Measurements from ENCODE around the gene MT1X. TPM values are rescaled to one million over a fixed set of nuclear protein-coding genes. Genes with fewer than 3 reads are reported as not detected.

Gene MT1X
- polyA plus RNA-seq, 1 donor (not counting 4 experiments of a cell fraction or from before 2014, with no cell fraction given) = 58.3 TPM

DNA sequence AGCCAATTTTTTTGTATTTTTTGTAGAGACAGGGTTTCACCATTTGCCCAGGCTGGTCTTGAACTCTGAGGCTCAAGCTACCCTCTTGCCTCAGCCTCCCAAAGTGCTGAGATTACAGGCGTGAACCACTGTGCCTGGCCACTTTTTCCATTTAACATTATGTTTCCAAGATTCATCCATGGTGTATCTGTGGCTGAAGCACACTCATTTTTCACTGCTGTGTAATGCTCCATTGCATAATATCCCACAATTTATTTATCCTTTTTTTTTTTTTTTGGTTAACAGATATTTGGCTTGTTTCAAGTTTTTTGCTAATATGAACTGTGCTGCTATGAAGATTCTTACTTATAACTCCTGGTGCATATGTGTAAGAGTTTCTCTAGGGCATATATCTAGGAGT is 45.8 kb downstream of the MT1X start:
- Histone ChIP-seq H2AFZ (ENCODE audit: control insufficient read depth, low read length) (no peak overlapping the region), H3K36me3 (ENCODE audit: control insufficient read depth in 2 of 2, extremely low read depth in 1 of 2, insufficient read depth in 2 of 2, low read length in 2 of 2) (peaks cover 0 to 6% of the 10 kb centered on the region in 2 experiments), H3K4me3 (ENCODE audit: control insufficient read depth in 2 of 3, extremely low read depth in 1 of 3, insufficient read depth in 2 of 3, low read depth in 1 of 3, low read length in 3 of 3) (no peak overlapping the region), H3K27ac (ENCODE audit: control insufficient read depth, insufficient read depth, low read length) (no peak overlapping the region), H3K9ac (ENCODE audit: control insufficient read depth, extremely low read depth, insufficient read depth, low read length) (no peak overlapping the region), H3K79me2 (ENCODE audit: control insufficient read depth, insufficient read depth, low read length) (peaks cover 31% of the 10 kb centered on the region), H3K27me3 (ENCODE audit: control insufficient read depth, extremely low read depth, insufficient read depth, low read length) (no peaks in the 10 kb centered on the region), H3K9me3 (ENCODE audit: control insufficient read depth, low read depth, low read length) (no peaks in the 10 kb centered on the region), H3K9me1 (ENCODE audit: control insufficient read depth, extremely low read depth, insufficient read depth, low read length) (peaks cover 4% of the 10 kb centered on the region), H3K4me1 (ENCODE audit: control insufficient read depth, extremely low read depth, insufficient read depth, low read length) (peaks cover 30% of the 10 kb centered on the region), H3K4me2 (ENCODE audit: control insufficient read depth, extremely low read depth, insufficient read depth, low read depth, low read length) (no peak overlapping the region), H4K20me1 (ENCODE audit: control insufficient read depth, extremely low read depth, insufficient read depth, low read length) (no peaks in the 10 kb centered on the region)
- TF ChIP-seq EZH2 (IDR thresholded peaks at IDR 0.05; ENCODE audit: low read length) = no peak
- TF ChIP-seq, protein P1, sequence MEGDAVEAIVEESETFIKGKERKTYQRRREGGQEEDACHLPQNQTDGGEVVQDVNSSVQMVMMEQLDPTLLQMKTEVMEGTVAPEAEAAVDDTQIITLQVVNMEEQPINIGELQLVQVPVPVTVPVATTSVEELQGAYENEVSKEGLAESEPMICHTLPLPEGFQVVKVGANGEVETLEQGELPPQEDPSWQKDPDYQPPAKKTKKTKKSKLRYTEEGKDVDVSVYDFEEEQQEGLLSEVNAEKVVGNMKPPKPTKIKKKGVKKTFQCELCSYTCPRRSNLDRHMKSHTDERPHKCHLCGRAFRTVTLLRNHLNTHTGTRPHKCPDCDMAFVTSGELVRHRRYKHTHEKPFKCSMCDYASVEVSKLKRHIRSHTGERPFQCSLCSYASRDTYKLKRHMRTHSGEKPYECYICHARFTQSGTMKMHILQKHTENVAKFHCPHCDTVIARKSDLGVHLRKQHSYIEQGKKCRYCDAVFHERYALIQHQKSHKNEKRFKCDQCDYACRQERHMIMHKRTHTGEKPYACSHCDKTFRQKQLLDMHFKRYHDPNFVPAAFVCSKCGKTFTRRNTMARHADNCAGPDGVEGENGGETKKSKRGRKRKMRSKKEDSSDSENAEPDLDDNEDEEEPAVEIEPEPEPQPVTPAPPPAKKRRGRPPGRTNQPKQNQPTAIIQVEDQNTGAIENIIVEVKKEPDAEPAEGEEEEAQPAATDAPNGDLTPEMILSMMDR (optimal IDR thresholded peaks at IDR 0.05 in 1 of 3, IDR thresholded peaks at IDR 0.05 in 1 of 3, conservative IDR thresholded peaks at IDR 0.05 in 1 of 3; ENCODE audit: extremely low read depth in 1 of 3, insufficient read depth in 2 of 3, low read length in 3 of 3) = no peak
- FAIRE-seq (no peak), DNase-seq (ENCODE audit: low read depth, low spot score) (no peak)
- dilution Hi-C loops (cut with MboI; ENCODE audit: extremely low pct_ligation_motif_present, low sequenced_read_pairs) = no loop called here

- Histone ChIP-seq H3K9me1 (ENCODE audit: control insufficient read depth, extremely low read depth, insufficient read depth, low read length) (peaks cover 4% of the 10 kb centered on the region), H3K4me1 (ENCODE audit: control insufficient read depth, extremely low read depth, insufficient read depth, low read length) (peaks cover 30% of the 10 kb centered on the region), H3K9ac (ENCODE audit: control insufficient read depth, extremely low read depth, insufficient read depth, low read length) (peak overlapping the region; percentile 92), H3K4me3 (ENCODE audit: control insufficient read depth in 2 of 3, extremely low read depth in 1 of 3, insufficient read depth in 2 of 3, low read depth in 1 of 3, low read length in 3 of 3) (peak overlapping the region; percentile 65 to 77 (median 71)), H3K4me2 (ENCODE audit: control insufficient read depth, extremely low read depth, insufficient read depth, low read depth, low read length) (peak overlapping the region; percentile 97), H3K79me2 (ENCODE audit: control insufficient read depth, insufficient read depth, low read length) (peaks cover 42% of the 10 kb centered on the region), H3K36me3 (ENCODE audit: control insufficient read depth in 2 of 2, extremely low read depth in 1 of 2, insufficient read depth in 2 of 2, low read length in 2 of 2) (peaks cover 0 to 6% of the 10 kb centered on the region in 2 experiments), H4K20me1 (ENCODE audit: control insufficient read depth, extremely low read depth, insufficient read depth, low read length) (no peaks in the 10 kb centered on the region), H2AFZ (ENCODE audit: control insufficient read depth, low read length) (peak overlapping the region; percentile 92), H3K27ac (ENCODE audit: control insufficient read depth, insufficient read depth, low read length) (peak overlapping the region; percentile 77), H3K9me3 (ENCODE audit: control insufficient read depth, low read depth, low read length) (no peaks in the 10 kb centered on the region), H3K27me3 (ENCODE audit: control insufficient read depth, extremely low read depth, insufficient read depth, low read length) (no peaks in the 10 kb centered on the region)
- TF ChIP-seq, protein P1 (optimal IDR thresholded peaks at IDR 0.05 in 1 of 3, IDR thresholded peaks at IDR 0.05 in 1 of 3, conservative IDR thresholded peaks at IDR 0.05 in 1 of 3; ENCODE audit: extremely low read depth in 1 of 3, insufficient read depth in 2 of 3, low read length in 3 of 3) = no peak
- TF ChIP-seq EZH2 (IDR thresholded peaks at IDR 0.05; ENCODE audit: low read length) = no peak
- DNase-seq (ENCODE audit: low read depth, low spot score) (no peak), FAIRE-seq (no peak)
- dilution Hi-C loops (cut with MboI; ENCODE audit: extremely low pct_ligation_motif_present, low sequenced_read_pairs) = no loop called here
Observed at GRCh38 chr16:56728980-56729734, 46.9 kb downstream of the MT1X start.
